Right lobe of liver (tissue), 4 donors: ENCODE results near the gene KIAA1671.

Experiments
- CTCF ChIP-seq, 4 donors: fragments of 200-600 bp in 3 of 4; fragments of 450-650 bp in 1 of 4; IDR thresholded peaks; one replicate each; pipeline versions ENCODE4 v1.5.1 to v1.8.0; 2016 to 2022; ENCODE audit warnings: antibody characterized with exemption in 4 of 4, mild to moderate bottlenecking in 2 of 4
- POLR2A ChIP-seq: fragments of 450-650 bp; IDR thresholded peaks from one replicate; pipeline ENCODE4 v1.6.1; 2017; ENCODE audit warnings: antibody characterized with exemption, mild to moderate bottlenecking
- donor health status: DM: no; HTN: no; CAD: no.
- donor health status: DM: no; HTN: no; CAD: no.
- donor health status: DM: no; HTN: yes; CAD: no.

- TF ChIP-seq POLR2A (no peak), CTCF (IDR thresholded peaks at IDR 0.05) (no peak)
Observed at GRCh38 chr22:25071720-25072119, 119.2 kb downstream of the KIAA1671 start.
